Fibroblast of peridontal ligament (primary cell): Measurements from ENCODE around the gene POLA1.
"Not testable (repeated sequence)": the region's sequence is repeated elsewhere in the genome, so short reads cannot be mapped to it uniquely, and the experiment has no call there.

Experiments
- DNase-seq: peaks from one replicate; pipeline ENCODE4 v3.0.0-alpha.2; 2010; ENCODE audit errors: extremely low read depth

Gene POLA1, protein sequence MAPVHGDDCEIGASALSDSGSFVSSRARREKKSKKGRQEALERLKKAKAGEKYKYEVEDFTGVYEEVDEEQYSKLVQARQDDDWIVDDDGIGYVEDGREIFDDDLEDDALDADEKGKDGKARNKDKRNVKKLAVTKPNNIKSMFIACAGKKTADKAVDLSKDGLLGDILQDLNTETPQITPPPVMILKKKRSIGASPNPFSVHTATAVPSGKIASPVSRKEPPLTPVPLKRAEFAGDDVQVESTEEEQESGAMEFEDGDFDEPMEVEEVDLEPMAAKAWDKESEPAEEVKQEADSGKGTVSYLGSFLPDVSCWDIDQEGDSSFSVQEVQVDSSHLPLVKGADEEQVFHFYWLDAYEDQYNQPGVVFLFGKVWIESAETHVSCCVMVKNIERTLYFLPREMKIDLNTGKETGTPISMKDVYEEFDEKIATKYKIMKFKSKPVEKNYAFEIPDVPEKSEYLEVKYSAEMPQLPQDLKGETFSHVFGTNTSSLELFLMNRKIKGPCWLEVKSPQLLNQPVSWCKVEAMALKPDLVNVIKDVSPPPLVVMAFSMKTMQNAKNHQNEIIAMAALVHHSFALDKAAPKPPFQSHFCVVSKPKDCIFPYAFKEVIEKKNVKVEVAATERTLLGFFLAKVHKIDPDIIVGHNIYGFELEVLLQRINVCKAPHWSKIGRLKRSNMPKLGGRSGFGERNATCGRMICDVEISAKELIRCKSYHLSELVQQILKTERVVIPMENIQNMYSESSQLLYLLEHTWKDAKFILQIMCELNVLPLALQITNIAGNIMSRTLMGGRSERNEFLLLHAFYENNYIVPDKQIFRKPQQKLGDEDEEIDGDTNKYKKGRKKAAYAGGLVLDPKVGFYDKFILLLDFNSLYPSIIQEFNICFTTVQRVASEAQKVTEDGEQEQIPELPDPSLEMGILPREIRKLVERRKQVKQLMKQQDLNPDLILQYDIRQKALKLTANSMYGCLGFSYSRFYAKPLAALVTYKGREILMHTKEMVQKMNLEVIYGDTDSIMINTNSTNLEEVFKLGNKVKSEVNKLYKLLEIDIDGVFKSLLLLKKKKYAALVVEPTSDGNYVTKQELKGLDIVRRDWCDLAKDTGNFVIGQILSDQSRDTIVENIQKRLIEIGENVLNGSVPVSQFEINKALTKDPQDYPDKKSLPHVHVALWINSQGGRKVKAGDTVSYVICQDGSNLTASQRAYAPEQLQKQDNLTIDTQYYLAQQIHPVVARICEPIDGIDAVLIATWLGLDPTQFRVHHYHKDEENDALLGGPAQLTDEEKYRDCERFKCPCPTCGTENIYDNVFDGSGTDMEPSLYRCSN (N-terminal part only)

DNA sequence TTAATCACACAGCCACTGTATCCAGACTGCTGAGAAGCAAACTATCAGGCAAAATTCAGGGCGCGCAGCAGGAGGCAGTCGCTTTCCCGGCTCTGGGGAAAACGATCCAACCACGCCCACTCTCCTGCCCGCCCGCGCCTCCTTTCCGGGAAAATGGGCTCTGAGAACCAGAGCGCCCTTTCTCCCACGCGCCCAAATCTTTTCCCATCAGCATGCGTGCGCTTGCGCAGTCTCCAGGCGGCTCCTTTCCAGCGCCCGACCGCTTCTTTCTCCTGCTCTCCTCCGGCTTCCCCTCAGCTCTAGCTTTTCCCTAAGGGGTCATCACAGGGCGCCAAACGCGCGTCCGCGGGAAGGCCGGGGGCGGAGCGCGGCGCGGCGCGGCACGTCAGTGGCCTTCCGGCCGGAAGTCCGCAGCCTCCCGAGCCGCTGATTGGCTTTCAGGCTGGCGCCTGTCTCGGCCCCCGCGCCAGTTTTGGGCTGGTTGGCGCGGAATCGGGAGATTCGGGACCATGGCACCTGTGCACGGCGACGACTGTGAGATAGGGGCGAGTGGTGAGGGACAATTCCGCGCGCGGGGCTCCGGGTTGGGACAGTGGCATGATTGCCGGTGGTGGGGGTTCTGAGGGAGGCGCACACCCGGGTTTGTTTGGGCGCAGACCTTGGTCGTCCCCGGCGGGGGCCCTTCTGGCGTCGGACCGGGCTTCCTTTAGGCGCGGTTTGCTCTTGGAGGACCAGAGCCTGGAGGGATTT is at the start of gene POLA1:
Gene POLA1, plus strand, starts transcription at position 466 of the 750 bp plus-strand sequence. Its CDS starts 44 bp downstream, at position 510.
- DNase-seq, result peak; percentile 95

DNA sequence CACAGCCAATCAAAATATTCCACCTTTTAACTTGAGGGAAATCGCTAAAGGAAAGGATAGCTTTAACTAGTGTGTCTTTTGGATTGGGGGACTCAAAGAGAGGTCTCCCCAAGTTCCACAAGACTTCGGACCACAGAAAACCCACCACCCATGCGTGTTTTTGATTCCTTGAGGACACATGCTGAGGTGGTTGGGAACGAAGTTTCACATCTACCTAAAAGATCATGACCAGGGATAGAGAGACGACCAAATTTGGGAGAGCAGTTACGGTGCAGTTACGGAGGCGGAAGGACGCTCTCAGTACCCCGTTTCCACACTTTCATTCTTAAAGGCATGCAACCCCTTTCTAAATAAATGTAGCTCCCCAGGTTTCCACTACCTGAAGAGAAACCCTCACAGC is 47.7 kb upstream of the POLA1 start:
- no peak for DNase-seq

DNA sequence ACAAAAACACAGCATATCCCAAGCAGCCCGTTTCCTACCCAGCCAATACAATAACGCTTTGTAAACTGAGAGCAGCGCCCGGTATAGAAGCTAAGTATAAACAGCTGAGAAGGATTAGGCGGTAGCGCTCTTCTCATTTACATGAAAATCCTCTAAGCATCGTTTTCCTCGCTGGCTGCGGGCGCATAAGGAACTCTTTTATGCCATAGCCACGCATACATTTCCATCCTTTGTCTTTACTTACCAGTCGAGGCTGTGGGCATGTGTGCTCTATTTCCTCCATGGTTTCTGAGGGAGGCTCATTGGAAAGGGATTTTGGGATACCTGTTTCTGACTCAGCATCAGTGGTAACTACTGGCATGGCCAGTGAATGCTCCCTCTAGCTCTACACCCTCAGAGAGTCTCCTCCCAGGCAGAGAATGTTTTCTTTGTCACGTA is 47.0 kb upstream of the POLA1 start:
- peak; percentile 4 for DNase-seq

DNA sequence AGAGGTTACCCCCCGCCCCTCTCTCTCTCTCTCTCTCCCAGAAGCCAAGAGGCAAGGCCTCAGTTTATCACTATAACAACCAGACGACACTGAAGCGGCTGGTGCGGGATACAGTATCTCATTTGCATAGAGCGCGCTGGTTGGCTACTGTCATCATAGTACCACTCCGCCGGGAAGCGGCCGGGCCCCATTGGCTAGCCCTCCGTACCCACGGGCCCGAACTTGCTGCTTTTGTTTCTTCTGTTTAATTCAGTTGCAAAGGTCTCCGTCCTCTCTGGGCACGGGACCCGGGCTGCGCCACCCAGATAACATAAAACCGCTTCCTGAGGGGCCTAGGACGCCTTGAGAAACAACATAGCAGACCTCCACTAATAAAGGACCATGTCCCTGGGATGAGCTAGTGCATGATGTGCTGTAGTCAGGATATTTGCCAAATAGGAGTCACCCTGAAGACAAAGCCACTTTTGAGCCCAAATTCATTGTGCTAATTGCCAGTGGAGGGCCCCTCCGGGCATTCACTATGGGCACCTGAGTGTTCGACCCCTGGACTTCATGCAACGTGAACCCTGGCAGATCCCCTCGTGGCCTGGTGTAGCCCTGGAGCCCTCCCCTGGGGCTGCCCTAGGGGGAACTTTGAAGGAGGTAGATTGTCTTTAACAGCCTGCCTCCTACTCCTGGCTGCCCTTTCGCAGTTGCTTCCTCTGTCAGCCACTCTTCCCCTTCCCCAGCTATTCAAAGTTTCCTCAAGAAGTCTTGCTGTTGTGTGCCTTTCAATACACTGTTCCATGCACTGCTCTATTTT is 46.3 kb upstream of the POLA1 start, which contains the start of gene PCYT1B:
Gene PCYT1B, minus strand, starts transcription at position 91 of the 802 bp plus-strand sequence. CDS start 242 bp downstream, outside the sequence.
- peak; percentile 36 for DNase-seq

DNA sequence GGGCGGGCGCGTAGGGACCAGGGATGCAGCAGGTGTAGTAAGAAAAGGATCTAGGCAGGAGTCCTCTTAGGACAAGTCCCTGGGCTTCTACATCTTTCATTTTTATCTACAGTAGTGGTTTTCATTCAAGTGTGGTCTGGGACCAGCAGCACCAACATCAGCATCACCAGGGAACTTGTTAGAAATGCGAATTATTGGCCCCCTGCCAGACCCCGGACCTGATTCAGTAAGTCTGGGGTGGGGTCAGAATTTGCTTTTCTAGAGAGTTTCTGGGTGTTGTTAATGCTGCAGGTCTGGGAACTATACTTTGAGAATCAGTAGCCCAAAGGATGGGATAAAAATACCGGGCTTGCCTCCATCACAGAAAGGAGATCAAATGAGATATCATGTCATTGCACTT is 45.2 kb upstream of the POLA1 start:
- no peak for DNase-seq

DNA sequence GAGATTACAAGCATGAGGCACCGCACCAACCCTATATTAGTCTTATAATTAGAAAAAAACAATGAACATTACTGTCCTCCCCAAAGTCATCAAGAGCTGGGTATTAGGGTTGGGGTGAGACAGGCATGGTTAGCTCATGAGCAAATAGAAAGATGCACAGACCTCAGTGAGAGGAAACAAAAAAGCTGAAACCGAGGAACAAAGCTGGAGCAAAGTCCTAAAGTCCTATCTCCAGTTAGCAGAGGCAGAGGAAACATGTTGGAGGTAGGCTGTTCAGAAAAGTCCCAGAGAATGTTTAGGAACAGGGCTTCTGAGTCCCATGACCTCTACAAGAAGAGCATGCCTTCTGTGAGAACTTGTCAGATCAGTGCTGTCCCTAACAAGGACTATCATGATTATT is 41.9 kb upstream of the POLA1 start:
- DNase-seq, result no peak

DNA sequence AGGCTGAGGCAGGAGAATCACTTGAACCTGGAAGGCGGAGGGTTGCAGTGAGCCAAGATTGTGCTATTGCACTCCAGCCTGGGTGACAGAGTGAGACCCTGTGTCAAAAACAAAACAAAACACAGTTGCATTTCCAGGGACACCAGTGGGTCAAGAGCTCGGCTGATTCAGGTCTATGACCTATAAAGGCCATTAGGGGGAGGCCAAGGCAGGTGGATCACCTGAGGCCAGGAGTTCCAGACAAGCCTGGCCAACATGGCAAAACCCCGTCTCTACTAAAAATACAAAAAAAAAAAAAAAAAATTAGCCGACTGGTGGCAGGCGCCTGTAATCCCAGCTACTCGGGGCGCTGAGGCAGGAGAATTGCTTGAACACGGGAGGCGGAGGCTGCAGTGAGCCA is 38.0 kb upstream of the POLA1 start:
- DNase-seq, result not testable (repeated sequence)

DNA sequence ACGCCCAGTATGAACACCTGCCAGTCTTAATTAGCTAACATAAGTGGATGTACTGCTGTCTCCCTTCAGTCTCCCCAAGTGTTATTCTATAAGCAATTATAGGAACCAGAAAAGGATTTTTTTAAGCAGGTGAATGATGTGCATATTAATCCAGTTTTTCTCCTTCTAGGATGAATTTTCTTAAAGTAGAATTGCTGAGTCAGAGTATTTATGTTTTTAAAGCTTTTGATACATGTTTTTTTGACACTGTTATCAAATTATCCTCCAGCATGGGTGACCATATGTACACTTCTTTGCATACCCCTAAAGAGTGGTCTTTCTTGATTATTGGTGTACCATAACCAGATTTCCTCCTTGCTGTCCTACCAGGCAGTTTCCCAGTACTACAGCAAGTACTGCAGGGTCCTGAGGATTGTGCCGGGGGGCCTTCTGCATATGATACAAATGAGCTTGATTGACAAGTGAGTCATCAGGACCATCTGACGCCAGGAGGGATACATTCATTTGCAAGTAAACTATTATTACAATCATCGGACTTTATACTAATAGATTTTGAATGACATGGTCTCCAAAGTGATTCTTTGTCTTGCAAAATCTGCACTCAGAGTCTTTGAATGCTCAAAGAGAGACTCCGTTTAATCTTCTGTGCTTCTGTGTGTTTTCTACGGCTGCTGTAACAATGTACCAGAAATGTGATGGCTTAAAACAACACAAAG is 35.9 kb upstream of the POLA1 start:
- DNase-seq, result no peak

DNA sequence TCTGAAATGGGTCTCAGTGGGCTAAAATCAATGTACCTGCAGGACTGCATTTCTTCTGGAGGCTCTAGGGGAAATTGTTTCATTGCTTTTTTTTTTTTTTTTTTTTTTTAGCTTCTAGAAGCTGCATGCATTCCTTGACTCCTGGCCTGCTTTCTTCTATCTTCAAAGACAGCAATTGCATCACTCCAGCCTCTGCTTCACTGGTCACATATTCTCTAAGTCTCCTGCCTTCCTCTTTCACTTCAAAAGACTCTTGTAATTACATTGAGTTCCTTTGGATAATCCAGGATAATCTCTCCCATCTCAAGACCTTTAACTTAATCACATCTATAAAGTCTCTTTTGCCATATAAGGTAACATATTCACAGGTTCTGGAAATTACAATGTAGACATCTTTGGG is 35.3 kb upstream of the POLA1 start:
- no peak for DNase-seq

DNA sequence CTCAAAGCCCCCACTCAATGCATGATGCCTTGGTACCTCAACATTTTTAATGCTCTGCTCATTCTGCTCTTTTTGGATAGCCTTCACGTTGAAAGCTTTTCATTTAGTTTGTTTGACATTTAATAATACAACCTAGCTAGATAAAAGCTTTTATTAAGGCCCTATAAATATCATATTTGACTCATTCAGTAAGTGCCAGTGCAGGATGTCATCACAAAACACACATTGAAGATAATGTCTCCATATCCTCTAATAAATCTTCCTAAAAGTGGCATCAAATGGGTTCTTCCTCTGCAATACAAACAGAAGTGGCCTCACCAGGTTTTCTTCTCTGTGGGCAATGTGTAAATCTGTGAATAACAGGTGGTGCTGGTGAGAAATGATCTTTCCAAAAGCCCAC is 34.6 kb upstream of the POLA1 start:
- no peak for DNase-seq

DNA sequence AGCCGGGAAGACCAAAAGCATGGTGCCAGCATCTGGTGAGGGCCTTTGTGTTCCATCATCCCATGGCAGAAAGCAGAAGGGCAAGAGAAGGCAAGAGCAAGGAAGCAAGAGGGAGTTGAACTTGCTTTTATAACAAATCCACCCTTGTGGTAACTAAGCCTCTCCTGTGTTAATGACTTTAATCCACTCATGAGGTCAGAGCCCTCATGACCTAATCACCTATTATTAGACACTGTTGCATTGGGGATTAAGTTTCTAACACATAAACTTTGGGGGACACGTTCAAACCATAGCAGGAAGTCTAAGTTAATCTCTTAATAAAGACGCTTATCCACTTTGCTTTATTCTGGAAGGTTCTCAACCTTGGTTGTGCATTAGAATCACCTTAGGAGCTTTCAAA is 34.1 kb upstream of the POLA1 start:
- no peak for DNase-seq

DNA sequence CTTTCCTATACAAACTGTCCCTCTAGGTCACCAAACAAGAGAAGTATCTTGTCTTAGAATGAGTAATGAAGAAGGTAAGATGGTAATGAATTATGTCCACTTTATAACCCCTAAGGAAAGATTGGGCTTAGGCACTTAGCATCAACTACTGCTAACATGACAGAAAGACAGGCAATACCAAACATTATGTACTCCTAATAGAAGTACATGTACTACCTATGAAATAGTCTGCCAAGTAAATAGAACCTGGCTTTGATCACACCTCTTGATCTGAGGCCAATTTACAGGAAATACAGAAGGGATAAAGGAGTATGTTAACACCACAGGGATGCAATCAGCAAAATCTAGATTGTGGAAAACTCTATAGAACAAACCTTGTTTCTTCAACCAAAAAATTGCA is 32.4 kb upstream of the POLA1 start:
- no peak for DNase-seq

DNA sequence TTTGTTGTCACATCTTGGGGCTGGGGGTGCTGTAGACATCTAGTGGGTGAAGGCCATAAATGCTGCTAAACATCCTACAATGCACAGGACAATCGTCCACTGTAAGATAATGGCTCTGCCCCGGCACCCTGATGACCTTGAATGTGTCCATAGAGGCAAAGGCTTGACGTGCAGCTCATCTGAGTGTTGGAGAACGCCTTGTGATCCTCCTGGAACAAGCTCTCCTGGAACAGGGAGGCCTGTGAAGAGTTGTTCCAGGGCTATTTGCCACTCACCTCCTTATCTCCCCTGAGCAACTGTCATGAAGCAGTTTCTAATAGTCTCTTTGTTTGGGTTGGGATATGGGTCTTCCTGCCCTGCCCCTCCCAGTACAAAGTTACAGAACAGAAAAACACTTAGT is 31.4 kb upstream of the POLA1 start:
- DNase-seq, result no peak

DNA sequence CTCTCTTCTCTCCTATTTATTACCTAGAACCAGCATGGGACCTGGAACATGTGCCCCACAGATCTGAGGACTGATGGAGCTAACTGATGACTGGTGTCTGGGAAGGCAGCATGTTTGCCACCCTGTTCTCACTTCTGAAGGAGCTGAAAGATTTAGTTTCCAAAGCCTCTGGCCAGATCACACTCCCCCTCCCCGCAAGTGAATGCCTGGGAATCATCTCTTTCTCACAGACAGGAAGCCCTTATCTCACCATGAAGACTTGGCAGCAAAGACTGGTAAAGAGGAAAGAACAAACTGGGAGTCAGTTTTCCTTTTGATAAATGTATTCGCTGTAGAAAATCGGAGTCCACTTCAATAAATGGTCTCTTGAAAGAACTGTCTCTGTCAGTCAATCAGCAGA is 25.6 kb upstream of the POLA1 start:
- DNase-seq, result no peak

DNA sequence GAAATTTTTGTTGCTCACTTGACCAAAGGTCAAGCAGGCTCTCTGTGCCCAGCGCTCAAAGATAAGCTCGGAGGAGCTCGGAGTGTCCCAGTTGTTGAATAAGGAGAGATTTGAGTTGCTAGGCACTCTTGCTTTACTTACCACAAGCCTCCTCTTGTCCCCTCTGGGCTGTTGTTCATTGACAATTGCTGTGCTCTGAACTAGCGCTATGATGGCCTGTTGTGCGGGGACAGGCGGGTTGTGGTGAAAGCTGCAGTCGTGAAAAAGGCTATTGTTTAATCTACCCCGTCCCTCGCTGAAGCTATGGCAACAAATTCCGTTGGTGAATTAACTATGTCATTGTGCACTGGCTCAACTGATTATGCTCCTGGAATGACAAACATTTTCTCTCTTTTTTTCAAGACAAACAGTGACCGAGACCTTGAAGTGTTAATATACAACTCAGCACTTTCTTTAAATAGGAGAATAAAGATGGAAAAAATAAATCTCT is 21.0 kb upstream of the POLA1 start:
- DNase-seq, result no peak

DNA sequence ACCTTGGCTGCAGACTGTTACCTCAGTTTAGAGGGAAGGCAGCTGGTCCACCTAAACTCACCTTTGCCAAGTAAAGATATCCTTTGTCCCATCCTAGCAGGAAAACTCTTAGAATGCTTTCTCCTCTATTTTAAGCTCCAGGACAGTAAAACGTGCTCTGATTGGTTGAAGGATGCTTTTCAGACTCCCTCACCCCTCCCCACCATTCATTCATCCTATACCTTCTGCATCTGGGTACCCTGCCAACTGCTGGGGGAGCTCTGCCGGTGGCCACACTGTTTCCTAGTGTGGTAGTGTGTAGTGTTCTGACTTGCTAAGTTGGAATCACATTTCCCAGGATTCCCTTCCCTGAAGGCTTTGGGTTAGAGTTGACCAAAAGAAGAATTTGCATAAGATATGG is 20.3 kb upstream of the POLA1 start:
- no peak for DNase-seq

DNA sequence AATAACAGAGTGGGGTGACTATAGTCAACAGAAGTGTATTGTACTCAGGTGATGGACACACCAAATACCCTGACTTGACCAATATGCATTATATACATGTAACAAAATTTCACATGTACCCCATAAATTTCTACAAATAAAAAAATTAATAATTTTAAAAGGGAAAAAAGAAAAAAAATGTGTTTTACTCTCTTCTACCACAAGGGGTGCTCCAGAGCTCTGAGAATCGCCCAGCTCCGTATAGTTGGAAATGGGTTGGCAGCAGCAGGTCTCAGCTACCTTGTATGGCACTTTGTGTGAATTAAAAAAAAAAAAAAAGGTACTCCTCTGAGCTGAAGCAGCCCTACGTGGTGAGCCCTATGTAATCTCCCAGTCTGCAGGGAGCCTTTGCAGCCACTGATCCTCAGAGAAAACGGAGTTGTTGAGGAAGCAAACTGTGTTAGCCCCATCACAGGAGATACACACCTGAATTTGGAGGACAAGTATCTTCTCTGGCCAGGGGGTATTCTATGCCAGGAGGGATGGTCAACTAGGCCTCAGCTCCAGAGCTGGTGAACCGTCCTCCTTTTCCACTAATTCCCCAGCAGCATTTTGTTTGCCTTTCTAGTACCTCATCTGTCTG is 17.2 kb upstream of the POLA1 start:
- peak; percentile 3 for DNase-seq

DNA sequence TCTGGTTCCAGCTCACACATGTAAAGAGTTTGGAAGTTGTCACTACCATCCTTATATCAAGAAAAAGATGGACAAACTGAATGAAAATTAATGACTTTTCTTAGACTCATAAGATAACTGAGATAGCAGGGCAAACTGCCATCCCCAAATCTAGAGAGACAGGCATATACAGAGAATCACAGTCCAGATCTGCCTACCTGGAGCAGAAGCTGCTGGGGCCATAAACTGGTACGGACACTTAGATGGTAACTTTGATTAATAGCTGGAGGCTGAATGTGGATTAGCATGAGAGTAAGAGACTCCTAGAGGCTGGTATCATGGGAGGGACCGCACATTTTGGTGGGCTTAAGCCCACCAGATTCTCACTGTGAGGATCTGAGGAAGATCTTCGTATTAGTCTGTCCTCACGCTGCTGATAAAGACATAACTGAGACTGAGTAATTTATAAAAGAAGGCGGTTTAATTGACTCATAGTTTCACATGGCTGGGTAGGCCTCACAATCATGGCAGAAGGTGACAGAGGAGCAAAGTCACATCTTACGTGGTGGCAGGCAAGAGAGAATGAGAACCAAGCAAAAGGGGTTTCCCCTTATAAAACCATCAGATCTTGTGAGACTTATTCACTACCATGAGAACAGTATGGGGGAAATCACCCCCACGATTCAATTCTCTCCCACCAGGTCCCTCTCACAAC is 10.8 kb upstream of the POLA1 start:
- DNase-seq, result no peak
